Measurements from ENCODE around the gene AHRR. TPM values are rescaled to one million over a fixed set of nuclear protein-coding genes. Genes with fewer than 3 reads are reported as not detected.
A peak's percentile ranks its signal among the peaks of the same experiment; 100 is the strongest.

AHRR gene
- total and polyA plus RNA-seq, 2 experiments from 2014 or later = 1.8 to 2.4 TPM

DNA sequence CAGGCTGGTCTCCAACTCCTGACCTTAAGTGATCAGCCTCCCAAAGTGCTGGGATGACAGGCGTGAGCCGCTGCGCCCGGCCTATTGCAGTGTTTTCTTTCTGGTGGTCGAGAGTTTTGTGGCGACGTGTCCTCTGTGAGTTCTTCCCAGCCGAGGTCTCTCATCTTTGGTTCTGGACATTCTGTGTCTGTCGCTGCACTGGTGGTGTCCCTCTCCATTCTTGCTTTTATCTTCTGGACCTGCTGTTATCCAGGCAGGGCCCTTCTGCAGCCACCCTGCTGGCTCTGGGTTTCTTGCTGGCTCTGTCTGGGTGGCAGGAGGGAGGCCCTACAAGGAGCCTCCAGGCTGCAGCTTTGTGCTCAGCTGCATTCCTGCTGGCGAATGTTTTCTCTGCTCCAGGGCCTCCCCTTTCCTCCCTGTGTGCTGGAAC, 72.3 kb downstream of the AHRR start:
- Histone ChIP-seq H3K27ac (peak overlapping the region; percentile 64), H2AFZ (no peak overlapping the region), H3K9me3 (ENCODE audit: low read depth) (no peaks in the 10 kb centered on the region), H3K79me2 (no peaks in the 10 kb centered on the region), H3K4me1 (ENCODE audit: insufficient read depth) (peaks cover 16% of the 10 kb centered on the region), H4K20me1 (ENCODE audit: insufficient read depth, poor library complexity, severe bottlenecking) (no peaks in the 10 kb centered on the region), H3K36me3 (replicated peaks; ENCODE audit: insufficient read depth, low read depth) (no peaks in the 10 kb centered on the region), H3K27me3 (no peaks in the 10 kb centered on the region), H3K9me2 (replicated peaks; ENCODE audit: insufficient read depth) (no peaks in the 10 kb centered on the region), H3K4me2 (no peak overlapping the region), H3K4me3 (no peak overlapping the region)
- TF ChIP-seq, protein P1, sequence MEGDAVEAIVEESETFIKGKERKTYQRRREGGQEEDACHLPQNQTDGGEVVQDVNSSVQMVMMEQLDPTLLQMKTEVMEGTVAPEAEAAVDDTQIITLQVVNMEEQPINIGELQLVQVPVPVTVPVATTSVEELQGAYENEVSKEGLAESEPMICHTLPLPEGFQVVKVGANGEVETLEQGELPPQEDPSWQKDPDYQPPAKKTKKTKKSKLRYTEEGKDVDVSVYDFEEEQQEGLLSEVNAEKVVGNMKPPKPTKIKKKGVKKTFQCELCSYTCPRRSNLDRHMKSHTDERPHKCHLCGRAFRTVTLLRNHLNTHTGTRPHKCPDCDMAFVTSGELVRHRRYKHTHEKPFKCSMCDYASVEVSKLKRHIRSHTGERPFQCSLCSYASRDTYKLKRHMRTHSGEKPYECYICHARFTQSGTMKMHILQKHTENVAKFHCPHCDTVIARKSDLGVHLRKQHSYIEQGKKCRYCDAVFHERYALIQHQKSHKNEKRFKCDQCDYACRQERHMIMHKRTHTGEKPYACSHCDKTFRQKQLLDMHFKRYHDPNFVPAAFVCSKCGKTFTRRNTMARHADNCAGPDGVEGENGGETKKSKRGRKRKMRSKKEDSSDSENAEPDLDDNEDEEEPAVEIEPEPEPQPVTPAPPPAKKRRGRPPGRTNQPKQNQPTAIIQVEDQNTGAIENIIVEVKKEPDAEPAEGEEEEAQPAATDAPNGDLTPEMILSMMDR (IDR thresholded peaks at IDR 0.05; ENCODE audit: poor library complexity) = no peak
- TF ChIP-seq EZH2 (IDR thresholded peaks at IDR 0.05; ENCODE audit: borderline replicate concordance) (no peak), EZH2phosphoT487 (IDR thresholded peaks at IDR 0.05; ENCODE audit: low read depth, severe bottlenecking, unreplicated experiment) (no peak)
- DNase-seq (ENCODE audit: low spot score) = peak; percentile 50
- 91% methylated on average over 10 of the region's 10 CpGs for WGBS (ENCODE audit: low lambda C conversion rate, missing lambda C conversion rate)

DNA sequence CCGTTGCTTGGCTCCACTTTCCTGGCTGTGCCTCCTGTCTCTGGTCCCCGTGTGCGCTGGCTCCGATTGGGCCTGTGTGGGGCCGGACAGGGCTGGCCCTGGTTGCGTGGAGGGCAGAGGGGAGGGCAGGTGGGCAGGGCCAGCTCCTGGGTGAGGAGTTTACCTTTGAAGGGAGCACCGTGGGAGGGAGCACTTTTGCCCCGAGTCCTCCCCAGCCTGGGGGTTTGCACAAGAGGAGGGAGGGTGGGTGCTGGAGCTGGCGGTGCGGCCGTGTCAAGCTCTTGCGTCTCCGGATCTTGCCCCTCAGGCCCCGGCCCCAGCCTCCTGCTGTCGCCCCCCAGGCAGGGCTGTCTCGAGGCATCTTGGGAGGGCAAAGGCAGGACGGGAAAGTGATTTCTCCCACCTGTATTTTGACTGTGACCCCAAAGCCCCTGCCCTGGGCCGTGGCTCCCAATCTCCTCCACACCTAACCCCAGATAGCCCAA, 73.2 kb downstream of the AHRR start:
- peaks cover 24% of the 10 kb centered on the region for H3K4me1 ChIP-seq (ENCODE audit: insufficient read depth)
- TF ChIP-seq, protein P1 (IDR thresholded peaks at IDR 0.05; ENCODE audit: poor library complexity) = no peak
- no peak for TF ChIP-seq EZH2phosphoT487 (IDR thresholded peaks at IDR 0.05; ENCODE audit: low read depth, severe bottlenecking, unreplicated experiment)
- no peak for TF ChIP-seq EZH2 (IDR thresholded peaks at IDR 0.05; ENCODE audit: borderline replicate concordance)
- H4K20me1 ChIP-seq (ENCODE audit: insufficient read depth, poor library complexity, severe bottlenecking) = no peaks in the 10 kb centered on the region
- no peaks in the 10 kb centered on the region for H3K79me2 ChIP-seq
- no peaks in the 10 kb centered on the region for H3K9me3 ChIP-seq (ENCODE audit: low read depth)
- no peaks in the 10 kb centered on the region for H3K27me3 ChIP-seq
- no peak overlapping the region for H3K4me2 ChIP-seq
- H3K4me3 ChIP-seq = no peak overlapping the region
- H3K9me2 ChIP-seq (replicated peaks; ENCODE audit: insufficient read depth) = no peaks in the 10 kb centered on the region
- H3K27ac ChIP-seq = peak overlapping the region; percentile 96
- no peaks in the 10 kb centered on the region for H3K36me3 ChIP-seq (replicated peaks; ENCODE audit: insufficient read depth, low read depth)
- H2AFZ ChIP-seq = no peak overlapping the region
- DNase-seq (ENCODE audit: low spot score) = peak; percentile 6
- WGBS (ENCODE audit: low lambda C conversion rate, missing lambda C conversion rate) = 93% methylated on average over 9 of the region's 18 CpGs

DNA sequence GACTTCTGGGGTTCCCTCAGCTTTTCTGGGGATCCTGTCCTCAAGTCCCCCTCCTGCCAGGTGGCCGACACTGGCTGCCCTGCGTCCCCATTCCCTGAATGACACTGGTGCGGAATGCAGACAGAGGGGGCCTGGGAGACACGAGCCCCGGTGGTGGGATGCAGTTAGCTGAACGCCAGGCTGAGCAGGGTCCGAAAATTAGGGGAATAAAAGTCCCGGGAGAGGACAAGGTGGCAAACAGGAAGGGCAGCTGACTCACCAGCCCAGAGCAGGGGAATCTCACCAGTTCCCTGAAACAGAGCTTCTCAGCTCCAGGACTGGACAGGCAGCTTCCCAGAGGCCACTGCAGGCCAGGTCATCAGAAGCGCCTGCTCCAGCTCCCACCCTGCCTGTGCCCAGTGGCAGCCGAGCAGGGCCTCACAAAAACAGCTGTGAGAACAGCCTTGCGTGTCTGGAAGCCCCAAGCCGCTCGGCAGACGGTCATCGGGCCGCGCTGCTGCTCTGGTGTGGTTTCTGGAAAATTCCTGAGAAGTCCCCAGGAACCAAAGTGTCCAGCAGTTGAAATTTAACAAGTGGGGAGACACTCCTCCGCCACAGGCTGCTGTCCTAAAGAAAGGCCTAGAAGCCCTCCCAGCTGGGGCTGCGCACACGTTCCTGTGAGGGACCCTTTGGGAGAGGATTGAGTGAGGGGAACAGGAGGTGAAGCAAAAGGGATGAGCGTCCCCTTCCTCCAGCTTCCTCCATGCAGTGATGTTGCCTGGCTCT, 73.8 kb downstream of the AHRR start:
- Histone ChIP-seq H2AFZ (no peak overlapping the region), H3K4me2 (no peak overlapping the region), H4K20me1 (ENCODE audit: insufficient read depth, poor library complexity, severe bottlenecking) (no peaks in the 10 kb centered on the region), H3K79me2 (no peaks in the 10 kb centered on the region), H3K4me3 (no peak overlapping the region), H3K9me3 (ENCODE audit: low read depth) (no peaks in the 10 kb centered on the region), H3K27me3 (no peaks in the 10 kb centered on the region), H3K4me1 (ENCODE audit: insufficient read depth) (peaks cover 27% of the 10 kb centered on the region), H3K9me2 (replicated peaks; ENCODE audit: insufficient read depth) (no peaks in the 10 kb centered on the region), H3K27ac (peak overlapping the region; percentile 96), H3K36me3 (replicated peaks; ENCODE audit: insufficient read depth, low read depth) (no peaks in the 10 kb centered on the region)
- TF ChIP-seq EZH2phosphoT487 (IDR thresholded peaks at IDR 0.05; ENCODE audit: low read depth, severe bottlenecking, unreplicated experiment) = no peak
- TF ChIP-seq, protein P1 (IDR thresholded peaks at IDR 0.05; ENCODE audit: poor library complexity) = no peak
- TF ChIP-seq EZH2 (IDR thresholded peaks at IDR 0.05; ENCODE audit: borderline replicate concordance) = no peak
- 69% methylated on average over 21 of the region's 21 CpGs for WGBS (ENCODE audit: low lambda C conversion rate, missing lambda C conversion rate)
- DNase-seq (ENCODE audit: low spot score) = peak; percentile 68
